Panc1 (cell line): ENCODE data around the gene CFAP69. TPM values are rescaled to one million over a fixed set of nuclear protein-coding genes. Genes with fewer than 3 reads are reported as not detected.

ENCODE experiments used
- ATAC-seq: fragments of 200-7000 bp; cut with Tn5 transposase; 2 replicates; pipeline ENCODE4 v1.9.1; 2020; ENCODE audit warnings: mild to moderate bottlenecking, moderate library complexity
- BruUV-seq: library from RNA; stranded (reverse); fragments of 400-500 nt; replicated peaks from 2 replicates; lab custom pipeline; 2021; lab: Mats Ljungman, UMichigan
- CTCF ChIA-PET: fragments of 300-600 bp; sonication (Branson Sonifier 250); formaldehyde crosslinking; loops from one replicate; lab custom pipeline; 2022; ENCODE audit warnings: antibody characterized with exemption; lab: Charles Lee
- POLR2A ChIA-PET: fragments of 300-600 bp; sonication (Branson Sonifier 250); formaldehyde crosslinking; loops from one replicate; lab custom pipeline; 2022; ENCODE audit warnings: antibody characterized with exemption; lab: Charles Lee
- DNase-seq: peaks from one replicate; pipeline ENCODE4 v3.0.0-alpha.2; 2010; ENCODE audit warnings: low read depth, low spot score
- H3K27ac ChIP-seq: 2 replicates; pipeline ENCODE4 v1.5.1; 2011; ENCODE audit warnings: mild to moderate bottlenecking, low read length, inconsistent platforms
- H3K27me3 ChIP-seq: fragments of 200-500 bp; sonication (Bioruptor generic); 2 replicates; pipeline ENCODE4 v1.6.0; 2014; ENCODE audit warnings: low read length, inconsistent platforms; ENCODE audit not compliant: control insufficient read depth, insufficient read depth
- H3K36me3 ChIP-seq: fragments of 200-500 bp; sonication (Bioruptor generic); 2 replicates; pipeline ENCODE4 v1.5.1; 2014; ENCODE audit warnings: inconsistent platforms, mild to moderate bottlenecking, low read length, moderate library complexity; ENCODE audit not compliant: control insufficient read depth, insufficient read depth
- H3K4me1 ChIP-seq: 2 replicates; pipeline ENCODE4 v1.5.1; 2011; ENCODE audit warnings: inconsistent platforms, mild to moderate bottlenecking, low read length, moderate library complexity; ENCODE audit not compliant: control insufficient read depth, insufficient read depth
- H3K4me3 ChIP-seq, 2 experiments: 2 replicates each; pipeline ENCODE4 v1.5.1; 2011 to 2012; ENCODE audit warnings: low read depth in 2 of 2, low read length in 2 of 2, mild to moderate bottlenecking in 2 of 2, inconsistent platforms in 1 of 2, moderate library complexity in 1 of 2
- H3K9me3 ChIP-seq: fragments of 200-500 bp; sonication (Bioruptor generic); 2 replicates; pipeline ENCODE4 v1.5.1; 2014; ENCODE audit warnings: low read depth, mild to moderate bottlenecking, inconsistent platforms, low read length, moderate library complexity; ENCODE audit not compliant: control insufficient read depth, insufficient read depth
- POLR2AphosphoS5 ChIP-seq: IDR thresholded peaks from 2 replicates; pipeline ENCODE4 v1.6.1; 2012; ENCODE audit warnings: mild to moderate bottlenecking, low read depth, low read length, moderate library complexity
- SIN3A ChIP-seq: IDR thresholded peaks from 2 replicates; pipeline ENCODE4 v1.6.1; 2012; ENCODE audit warnings: low read depth, mild to moderate bottlenecking, low read length, moderate library complexity, borderline replicate concordance; ENCODE audit not compliant: insufficient read depth
- TCF7L2 ChIP-seq: IDR thresholded peaks from 2 replicates; pipeline ENCODE4 v1.6.1; 2011; ENCODE audit warnings: mild to moderate bottlenecking, low read depth, low read length, inconsistent platforms
- in situ Hi-C: cut with HindIII; loops from 2 replicates; pipeline ENCODE4 v1.10.0; 2016; ENCODE audit warnings: low sequenced_read_pairs, low pct_unique_long_range_greater_than_20kb
- intact Hi-C: fragments of 100-400 bp; cut with micrococcal nuclease; formaldehyde crosslinking; loops from one replicate; pipeline ENCODE4 v1.10.0; 2022; ENCODE audit not compliant: unreplicated experiment
- total RNA-seq: library from RNA; stranded (reverse); gene quantifications from one replicate; pipeline ENCODE4 v1.2.1, GENCODE V29; 2021; ENCODE audit not compliant: unreplicated experiment
- TF ChIP-seq, protein P1 (sequence below), 2 experiments: IDR thresholded peaks; 2 replicates each; pipeline ENCODE4 v1.6.1; 2011 to 2012; ENCODE audit warnings: low read depth in 2 of 2, control low read depth in 1 of 2, low read length in 1 of 2, mild to moderate bottlenecking in 1 of 2, moderate library complexity in 1 of 2; ENCODE audit not compliant: insufficient read depth in 1 of 2
- TF ChIP-seq, protein P2 (sequence below): fragments of 450-650 bp; IDR thresholded peaks from 2 replicates; pipeline ENCODE4 v1.5.1; 2017; ENCODE audit warnings: mild to moderate bottlenecking

Gene CFAP69
- total RNA-seq, 1 experiment from 2014 or later = 0.51 TPM

DNA sequence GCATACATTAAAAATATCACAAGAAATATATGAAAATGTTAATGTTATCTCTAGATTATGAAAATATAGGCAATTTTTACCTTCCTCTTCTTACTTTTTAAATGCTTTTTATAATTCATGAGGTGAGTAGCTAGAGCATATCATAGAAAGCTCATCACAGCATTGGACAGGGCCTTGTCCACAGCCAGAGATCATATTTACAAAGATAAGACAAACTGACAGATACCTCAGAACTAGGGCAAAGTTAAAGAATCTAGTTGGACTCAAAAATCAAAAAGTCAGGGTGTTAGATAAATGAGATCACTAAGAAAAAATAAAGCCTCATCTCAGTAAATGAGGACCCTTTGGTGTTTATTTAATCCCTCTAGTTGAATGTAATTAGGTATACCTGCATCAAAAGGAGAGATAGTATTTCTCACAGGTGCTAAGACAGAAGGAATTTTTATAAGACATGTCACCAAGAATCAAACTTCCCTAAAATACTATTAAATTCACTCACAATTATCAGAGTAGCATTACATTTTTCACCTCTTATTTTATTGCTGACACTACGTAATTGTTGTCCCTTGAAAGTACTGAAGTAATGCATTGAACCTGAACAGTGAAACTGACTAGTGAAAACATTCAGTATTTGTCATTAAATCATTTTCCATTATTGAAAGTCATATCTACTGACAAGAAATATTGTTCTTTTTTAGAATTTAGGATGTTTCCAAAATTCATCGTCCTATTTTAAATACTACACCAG lies 25.6 kb downstream of the CFAP69 start:
- no peak for TF ChIP-seq TCF7L2
- TF ChIP-seq, protein P1, sequence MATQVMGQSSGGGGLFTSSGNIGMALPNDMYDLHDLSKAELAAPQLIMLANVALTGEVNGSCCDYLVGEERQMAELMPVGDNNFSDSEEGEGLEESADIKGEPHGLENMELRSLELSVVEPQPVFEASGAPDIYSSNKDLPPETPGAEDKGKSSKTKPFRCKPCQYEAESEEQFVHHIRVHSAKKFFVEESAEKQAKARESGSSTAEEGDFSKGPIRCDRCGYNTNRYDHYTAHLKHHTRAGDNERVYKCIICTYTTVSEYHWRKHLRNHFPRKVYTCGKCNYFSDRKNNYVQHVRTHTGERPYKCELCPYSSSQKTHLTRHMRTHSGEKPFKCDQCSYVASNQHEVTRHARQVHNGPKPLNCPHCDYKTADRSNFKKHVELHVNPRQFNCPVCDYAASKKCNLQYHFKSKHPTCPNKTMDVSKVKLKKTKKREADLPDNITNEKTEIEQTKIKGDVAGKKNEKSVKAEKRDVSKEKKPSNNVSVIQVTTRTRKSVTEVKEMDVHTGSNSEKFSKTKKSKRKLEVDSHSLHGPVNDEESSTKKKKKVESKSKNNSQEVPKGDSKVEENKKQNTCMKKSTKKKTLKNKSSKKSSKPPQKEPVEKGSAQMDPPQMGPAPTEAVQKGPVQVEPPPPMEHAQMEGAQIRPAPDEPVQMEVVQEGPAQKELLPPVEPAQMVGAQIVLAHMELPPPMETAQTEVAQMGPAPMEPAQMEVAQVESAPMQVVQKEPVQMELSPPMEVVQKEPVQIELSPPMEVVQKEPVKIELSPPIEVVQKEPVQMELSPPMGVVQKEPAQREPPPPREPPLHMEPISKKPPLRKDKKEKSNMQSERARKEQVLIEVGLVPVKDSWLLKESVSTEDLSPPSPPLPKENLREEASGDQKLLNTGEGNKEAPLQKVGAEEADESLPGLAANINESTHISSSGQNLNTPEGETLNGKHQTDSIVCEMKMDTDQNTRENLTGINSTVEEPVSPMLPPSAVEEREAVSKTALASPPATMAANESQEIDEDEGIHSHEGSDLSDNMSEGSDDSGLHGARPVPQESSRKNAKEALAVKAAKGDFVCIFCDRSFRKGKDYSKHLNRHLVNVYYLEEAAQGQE (IDR thresholded peaks at IDR 0.05; ENCODE audit: insufficient read depth in 1 of 2, low read depth in 2 of 2, low read length in 1 of 2) = no peak
- TF ChIP-seq POLR2AphosphoS5 = no peak
- ChIA-PET POLR2A (no interaction called here), CTCF (no interaction called here)
- H3K36me3 ChIP-seq = no peaks in the 10 kb centered on the region
- H3K4me1 ChIP-seq = no peaks in the 10 kb centered on the region
- DNase-seq (no peak), ATAC-seq (no peak)
- BruUV-seq = no TSS peak
- no peak overlapping the region for H3K4me3 ChIP-seq
- intact Hi-C loops (no loop called here), in situ Hi-C loops (no loop called here)
- H3K9me3 ChIP-seq = no peaks in the 10 kb centered on the region
- H3K27me3 ChIP-seq = peaks cover 3% of the 10 kb centered on the region; the same call in 1 of the 2 replicates
- no peak overlapping the region for H3K27ac ChIP-seq

DNA sequence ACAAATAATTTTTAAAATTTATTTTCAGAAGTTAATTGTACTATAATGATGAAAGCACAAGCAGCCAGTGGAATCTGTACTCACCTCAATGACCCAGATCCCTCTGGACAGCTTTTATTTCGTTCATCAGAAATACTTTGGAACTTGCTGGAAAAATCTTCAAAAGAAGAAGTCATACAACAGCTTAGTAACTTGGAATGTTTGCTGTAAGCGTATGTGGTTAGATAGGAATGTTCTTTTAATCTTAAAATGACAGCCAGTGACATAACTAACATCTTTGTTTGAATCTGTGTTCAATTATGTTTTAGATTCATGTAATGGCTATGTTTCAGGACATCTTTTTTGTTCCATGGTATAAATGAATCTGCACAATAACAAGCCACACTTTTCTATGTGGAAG lies 26.8 kb downstream of the CFAP69 start:
- no peaks in the 10 kb centered on the region for H3K36me3 ChIP-seq
- ChIA-PET CTCF (no interaction called here), POLR2A (no interaction called here)
- H3K27me3 ChIP-seq = peaks cover under 1% of the 10 kb centered on the region; the same call in 1 of the 2 replicates
- H3K9me3 ChIP-seq = no peaks in the 10 kb centered on the region
- H3K4me3 ChIP-seq = no peak overlapping the region
- DNase-seq (no peak), ATAC-seq (no peak)
- no peak overlapping the region for H3K27ac ChIP-seq
- intact Hi-C loops = no loop called here
- BruUV-seq = no TSS peak
- H3K4me1 ChIP-seq = no peaks in the 10 kb centered on the region
- in situ Hi-C loops = no loop called here
- TF ChIP-seq, protein P2, sequence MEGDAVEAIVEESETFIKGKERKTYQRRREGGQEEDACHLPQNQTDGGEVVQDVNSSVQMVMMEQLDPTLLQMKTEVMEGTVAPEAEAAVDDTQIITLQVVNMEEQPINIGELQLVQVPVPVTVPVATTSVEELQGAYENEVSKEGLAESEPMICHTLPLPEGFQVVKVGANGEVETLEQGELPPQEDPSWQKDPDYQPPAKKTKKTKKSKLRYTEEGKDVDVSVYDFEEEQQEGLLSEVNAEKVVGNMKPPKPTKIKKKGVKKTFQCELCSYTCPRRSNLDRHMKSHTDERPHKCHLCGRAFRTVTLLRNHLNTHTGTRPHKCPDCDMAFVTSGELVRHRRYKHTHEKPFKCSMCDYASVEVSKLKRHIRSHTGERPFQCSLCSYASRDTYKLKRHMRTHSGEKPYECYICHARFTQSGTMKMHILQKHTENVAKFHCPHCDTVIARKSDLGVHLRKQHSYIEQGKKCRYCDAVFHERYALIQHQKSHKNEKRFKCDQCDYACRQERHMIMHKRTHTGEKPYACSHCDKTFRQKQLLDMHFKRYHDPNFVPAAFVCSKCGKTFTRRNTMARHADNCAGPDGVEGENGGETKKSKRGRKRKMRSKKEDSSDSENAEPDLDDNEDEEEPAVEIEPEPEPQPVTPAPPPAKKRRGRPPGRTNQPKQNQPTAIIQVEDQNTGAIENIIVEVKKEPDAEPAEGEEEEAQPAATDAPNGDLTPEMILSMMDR = no peak
- TF ChIP-seq SIN3A (no peak), POLR2AphosphoS5 (no peak), TCF7L2 (no peak)
- TF ChIP-seq, protein P1 (IDR thresholded peaks at IDR 0.05; ENCODE audit: insufficient read depth in 1 of 2, low read depth in 2 of 2, low read length in 1 of 2) = no peak
